Pulmonary artery endothelial cell (primary cell): Measurements from ENCODE around the gene HMCN1. TPM values are rescaled to one million over a fixed set of nuclear protein-coding genes. Genes with fewer than 3 reads are reported as not detected.
"Not testable (repeated sequence)": the region's sequence is repeated elsewhere in the genome, so short reads cannot be mapped to it uniquely, and the experiment has no call there.

Experiments
- DNase-seq: peaks from one replicate; pipeline ENCODE4 v3.0.0-alpha.2; 2011; ENCODE audit warnings: low read depth, low spot score
- total RNA-seq: library from RNA; depleted of rRNA; stranded (reverse); fragments of >200 nt; gene quantifications from 2 replicates; pipeline ENCODE4 v1.2.3, GENCODE V29; 2014

Gene HMCN1
- total RNA-seq, 1 donor from 2014 or later: 10.8 TPM

GRCh38 chr1:186188736-186189135 lies 454.5 kb downstream of the HMCN1 start:
- no peak for DNase-seq

- no peak for DNase-seq
Observed at GRCh38 chr1:186189156-186189555, 455.0 kb downstream of the HMCN1 start.

GRCh38 chr1:186191511-186191910 lies 457.3 kb downstream of the HMCN1 start:
- DNase-seq: no peak

GRCh38 chr1:186193224-186193623 lies 459.0 kb downstream of the HMCN1 start:
- no peak for DNase-seq

GRCh38 chr1:186194107-186194756 lies 460.0 kb downstream of the HMCN1 start:
- DNase-seq: no peak

GRCh38 chr1:186195377-186195931 lies 461.3 kb downstream of the HMCN1 start:
- no peak for DNase-seq

GRCh38 chr1:186202271-186202764 lies 468.1 kb downstream of the HMCN1 start:
- DNase-seq: no peak

GRCh38 chr1:186202776-186203175 lies 468.6 kb downstream of the HMCN1 start:
- DNase-seq: no peak

GRCh38 chr1:186206048-186206570 lies 471.9 kb downstream of the HMCN1 start:
- DNase-seq: no peak

- no peak for DNase-seq
Observed at GRCh38 chr1:186207391-186208085, 473.3 kb downstream of the HMCN1 start.

GRCh38 chr1:186208405-186209129 lies 474.4 kb downstream of the HMCN1 start:
- no peak for DNase-seq

GRCh38 chr1:186210258-186210657 lies 476.1 kb downstream of the HMCN1 start:
- DNase-seq: no peak

- not testable (repeated sequence) for DNase-seq
Observed at GRCh38 chr1:186211583-186211982, 477.4 kb downstream of the HMCN1 start.

- DNase-seq: peak; percentile 88
Observed at GRCh38 chr1:186212568-186213224, 478.5 kb downstream of the HMCN1 start.

- DNase-seq: no peak
Observed at GRCh38 chr1:186213225-186213607, 479.0 kb downstream of the HMCN1 start.

- no peak for DNase-seq
Observed at GRCh38 chr1:186214791-186215190, 480.6 kb downstream of the HMCN1 start.

- no peak for DNase-seq
Observed at GRCh38 chr1:186215636-186216035, 481.4 kb downstream of the HMCN1 start.

GRCh38 chr1:186218654-186219352 lies 484.6 kb downstream of the HMCN1 start:
- no peak for DNase-seq

GRCh38 chr1:186220067-186220466 lies 485.9 kb downstream of the HMCN1 start:
- no peak for DNase-seq

GRCh38 chr1:186220911-186221310 lies 486.7 kb downstream of the HMCN1 start:
- DNase-seq: no peak

GRCh38 chr1:186225096-186225495 lies 490.9 kb downstream of the HMCN1 start:
- no peak for DNase-seq
